Stimulated activated CD4-positive, alpha-beta T cell treated with anti-CD3 and anti-CD28 coated beads, Interleukin-4, amount 100 ng/mL, for 48 hours (primary cell): ENCODE data around the gene FGGY.
"Not testable (repeated sequence)": the region's sequence is repeated elsewhere in the genome, so short reads cannot be mapped to it uniquely, and the experiment has no call there.

Experiments
- DNase-seq, 2 donors: peaks; one replicate each; pipeline ENCODE4 v3.0.0-alpha.2; 2020; ENCODE audit warnings: low read depth in 2 of 2

The FGGY gene

GRCh38 chr1:59511476-59512465 lies 214.9 kb downstream of the FGGY start:
- no peak for DNase-seq

GRCh38 chr1:59512702-59513101 lies 215.8 kb downstream of the FGGY start:
- no peak for DNase-seq

- DNase-seq = no peak
These were observed 217.4 kb downstream of the FGGY start for GRCh38 chr1:59514061-59514909.

- DNase-seq = no peak
These were observed 220.0 kb downstream of the FGGY start for GRCh38 chr1:59516881-59517280.

GRCh38 chr1:59520194-59520593 lies 223.3 kb downstream of the FGGY start:
- no peak for DNase-seq

GRCh38 chr1:59520827-59521418 lies 224.0 kb downstream of the FGGY start:
- DNase-seq = no peak

- no peak for DNase-seq
These were observed 224.6 kb downstream of the FGGY start for GRCh38 chr1:59521456-59521855.

GRCh38 chr1:59522925-59523505 lies 226.1 kb downstream of the FGGY start:
- no peak for DNase-seq

- DNase-seq = no peak
These were observed 227.0 kb downstream of the FGGY start for GRCh38 chr1:59523745-59524450.

GRCh38 chr1:59526240-59526639 lies 229.3 kb downstream of the FGGY start:
- no peak for DNase-seq

GRCh38 chr1:59528471-59528870 lies 231.6 kb downstream of the FGGY start:
- DNase-seq = no peak

- no peak for DNase-seq
These were observed 232.0 kb downstream of the FGGY start for GRCh38 chr1:59528900-59529299.

- no peak for DNase-seq
These were observed 233.2 kb downstream of the FGGY start for GRCh38 chr1:59530119-59530518.

GRCh38 chr1:59532102-59532501 lies 235.2 kb downstream of the FGGY start:
- DNase-seq = no peak

- not testable (repeated sequence) for DNase-seq
These were observed 241.6 kb downstream of the FGGY start for GRCh38 chr1:59538476-59538875.

- no peak for DNase-seq
These were observed 243.2 kb downstream of the FGGY start for GRCh38 chr1:59539961-59540681.

- DNase-seq = no peak
These were observed 244.3 kb downstream of the FGGY start for GRCh38 chr1:59541161-59541560.

- DNase-seq = no peak
These were observed 245.0 kb downstream of the FGGY start for GRCh38 chr1:59541891-59542290.

GRCh38 chr1:59543211-59543668 lies 246.3 kb downstream of the FGGY start:
- DNase-seq = no peak

- DNase-seq = no peak
These were observed 247.9 kb downstream of the FGGY start for GRCh38 chr1:59544615-59545293.
